Liver (tissue), 9 donors: ENCODE measurements around the gene LHX3. TPM values are rescaled to one million over a fixed set of nuclear protein-coding genes. Genes with fewer than 3 reads are reported as not detected.

Source experiments
- DNase-seq: peaks from one replicate; pipeline ENCODE4 v3.0.0-alpha.2; 2017; ENCODE audit warnings: low spot score
- H3K27ac ChIP-seq, 2 donors: one replicate each; pipeline ENCODE4 v1.7.0; 2013; ENCODE audit warnings: inconsistent platforms in 2 of 2, low read length in 2 of 2, control low read depth in 1 of 2, low read depth in 1 of 2, mild to moderate bottlenecking in 1 of 2
- H3K27me3 ChIP-seq, 4 donors: one replicate each; pipeline versions ENCODE4 v1.6.1 to v1.7.0; 2013; ENCODE audit warnings: low read length in 3 of 4, inconsistent platforms in 1 of 4, mild to moderate bottlenecking in 1 of 4, moderate library complexity in 1 of 4; ENCODE audit not compliant: control insufficient read depth in 4 of 4, insufficient read depth in 4 of 4
- H3K36me3 ChIP-seq, 4 donors: one replicate each; pipeline versions ENCODE4 v1.6.1 to v1.7.0; 2013; ENCODE audit warnings: low read length in 3 of 4, mild to moderate bottlenecking in 3 of 4, low read depth in 1 of 4, moderate library complexity in 1 of 4; ENCODE audit not compliant: control insufficient read depth in 4 of 4, insufficient read depth in 3 of 4
- H3K4me1 ChIP-seq, 4 donors: one replicate each; pipeline versions ENCODE4 v1.6.1 to v1.7.0; 2013; ENCODE audit warnings: low read length in 3 of 4, mild to moderate bottlenecking in 3 of 4, moderate library complexity in 1 of 4; ENCODE audit not compliant: control insufficient read depth in 4 of 4, insufficient read depth in 4 of 4
- H3K4me3 ChIP-seq, 3 donors: one replicate each; pipeline versions ENCODE4 v1.6.1 to v1.7.0; 2013; ENCODE audit warnings: low read length in 3 of 3, control low read depth in 1 of 3, low read depth in 1 of 3, mild to moderate bottlenecking in 1 of 3
- H3K9ac ChIP-seq, 2 donors: one replicate each; pipeline ENCODE4 v1.7.0; 2013; ENCODE audit warnings: low read length in 2 of 2, mild to moderate bottlenecking in 2 of 2, moderate library complexity in 2 of 2, control low read depth in 1 of 2, low read depth in 1 of 2
- H3K9me3 ChIP-seq, 4 donors: one replicate each; pipeline versions ENCODE4 v1.6.1 to v1.7.0; 2013; ENCODE audit warnings: low read length in 3 of 4; ENCODE audit not compliant: control insufficient read depth in 4 of 4
- ATF3 ChIP-seq: IDR thresholded peaks from 2 replicates; pipeline ENCODE4 v1.6.1; 2016; ENCODE audit warnings: antibody characterized with exemption
- CTCF ChIP-seq: fragments of 150-350 bp; IDR thresholded peaks from 2 replicates; pipeline ENCODE4 v1.5.1; 2017; ENCODE audit warnings: improper control_type of control experiment, low read depth, low read length; ENCODE audit not compliant: missing input control
- EGR1 ChIP-seq, 2 donors: IDR thresholded peaks; 2 replicates each; pipeline ENCODE4 v1.6.1; 2016 to 2018; ENCODE audit warnings: antibody characterized with exemption in 2 of 2, low read depth in 2 of 2
- FOXA1 ChIP-seq: IDR thresholded peaks from 2 replicates; pipeline ENCODE4 v1.6.1; 2016; ENCODE audit warnings: antibody characterized with exemption
- FOXA2 ChIP-seq: IDR thresholded peaks from 2 replicates; pipeline ENCODE4 v1.6.1; 2016; ENCODE audit warnings: antibody characterized with exemption
- GABPA ChIP-seq, 2 donors: IDR thresholded peaks in 1 of 2; conservative IDR thresholded peaks in 1 of 2; 2 replicates each; pipeline ENCODE4 v1.6.1; 2016; ENCODE audit warnings: antibody characterized with exemption in 2 of 2, mild to moderate bottlenecking in 1 of 2, moderate library complexity in 1 of 2
- HNF4G ChIP-seq: IDR thresholded peaks from 2 replicates; pipeline ENCODE4 v1.6.1; 2016; ENCODE audit warnings: antibody characterized with exemption
- JUND ChIP-seq, 2 donors: IDR thresholded peaks; 2 replicates each; pipeline ENCODE4 v1.6.1; 2016; ENCODE audit warnings: antibody characterized with exemption in 2 of 2
- MAX ChIP-seq: IDR thresholded peaks from 2 replicates; pipeline ENCODE4 v1.6.1; 2016; ENCODE audit warnings: antibody characterized with exemption
- NR2F2 ChIP-seq: IDR thresholded peaks from 2 replicates; pipeline ENCODE4 v1.6.1; 2016; ENCODE audit warnings: antibody characterized with exemption
- RAD21 ChIP-seq, 2 donors: IDR thresholded peaks; 2 replicates each; pipeline ENCODE4 v1.6.1; 2016; ENCODE audit warnings: antibody characterized with exemption in 2 of 2, mild to moderate bottlenecking in 2 of 2
- REST ChIP-seq: IDR thresholded peaks from 2 replicates; pipeline ENCODE4 v1.6.1; 2016; ENCODE audit warnings: antibody characterized with exemption, mild to moderate bottlenecking
- RXRA ChIP-seq, 2 donors: IDR thresholded peaks; 2 replicates each; pipeline ENCODE4 v1.6.1; 2017 to 2018; ENCODE audit warnings: antibody characterized with exemption in 2 of 2, mild to moderate bottlenecking in 1 of 2
- SP1 ChIP-seq: IDR thresholded peaks from 2 replicates; pipeline ENCODE4 v1.6.1; 2018; ENCODE audit warnings: antibody characterized with exemption, mild to moderate bottlenecking
- TAF1 ChIP-seq: conservative IDR thresholded peaks from 2 replicates; pipeline ENCODE4 v1.6.1; 2016; ENCODE audit warnings: antibody characterized with exemption, mild to moderate bottlenecking
- YY1 ChIP-seq: IDR thresholded peaks from 2 replicates; pipeline ENCODE4 v1.6.1; 2016; ENCODE audit warnings: antibody characterized with exemption, mild to moderate bottlenecking
- ZBTB33 ChIP-seq: IDR thresholded peaks from 2 replicates; pipeline ENCODE4 v1.6.1; 2016; ENCODE audit warnings: antibody characterized with exemption
- WGBS: extraction: QIAGEN DNeasy Blood & Tissue Kit; methylation state at CpG from one replicate; pipeline ENCODE4 v1.1.7; 2013; 5-methylcytosine and 5-hydroxymethylcytosine counted together
- polyA plus RNA-seq, 2 donors: library from polyadenylated mRNA; stranded (reverse) in 1 of 2; unstranded in 1 of 2; fragments of 200-250 nt in 1 of 2; fragments of >200 nt in 1 of 2; fragmentation: Nextera tagmentation in 1 of 2; extraction: Ambion mirVana in 1 of 2; gene quantifications; one replicate each; pipeline versions ENCODE4 v1.2.1 to v1.2.3, GENCODE V29; 2013 to 2015
- total RNA-seq, 2 donors: library from RNA; depleted of rRNA; stranded (reverse); fragments of >200 nt; gene quantifications; one replicate each; pipeline ENCODE4 v1.2.3, GENCODE V29; 2014
- donor health status: healthy.
- donor health status: healthy.
- donor health status: healthy.
- donor health status: healthy.
- donor health status: healthy.

Gene LHX3
- total and polyA plus RNA-seq, 4 donors, result not detected

- TF ChIP-seq SP1 (no peak), RXRA (IDR thresholded peaks at IDR 0.05) (no peak), RAD21 (IDR thresholded peaks at IDR 0.05) (no peak), HNF4G (no peak), ZBTB33 (no peak), REST (no peak), YY1 (no peak), MAX (no peak), TAF1 (no peak), ATF3 (no peak), EGR1 (IDR thresholded peaks at IDR 0.05; ENCODE audit: low read depth in 2 of 2) (no peak), FOXA2 (no peak), FOXA1 (no peak), GABPA (IDR thresholded peaks at IDR 0.05 in 1 of 2, conservative IDR thresholded peaks at IDR 0.05 in 1 of 2) (no peak), CTCF (no peak), NR2F2 (no peak)
- WGBS, result 97% methylated on average over 13 of the region's 13 CpGs
- peaks cover 0 to 3% (median 0%) of the 10 kb centered on the region in 4 donors for H3K9me3 ChIP-seq
- no peak overlapping the region for H3K27ac ChIP-seq
- H3K27me3 ChIP-seq, result no peaks in the 10 kb centered on the region
- H3K36me3 ChIP-seq, result peaks cover 9 to 27% (median 10%) of the 10 kb centered on the region in 4 donors
- no peak for DNase-seq
- no peak overlapping the region for H3K4me3 ChIP-seq
- no peaks in the 10 kb centered on the region for H3K4me1 ChIP-seq
- H3K9ac ChIP-seq, result no peak overlapping the region
These were observed 14.3 kb upstream of the LHX3 start for GRCh38 chr9:136219276-136219675.

GRCh38 chr9:136218673-136219072 is 13.7 kb upstream of the LHX3 start:
- Histone ChIP-seq H3K36me3 (peaks cover 9 to 31% (median 13%) of the 10 kb centered on the region in 4 donors), H3K4me3 (no peak overlapping the region), H3K9ac (no peak overlapping the region), H3K27ac (no peak overlapping the region), H3K4me1 (no peaks in the 10 kb centered on the region), H3K9me3 (peaks cover 0 to 4% (median 0%) of the 10 kb centered on the region in 4 donors), H3K27me3 (no peaks in the 10 kb centered on the region)
- TF ChIP-seq JUND (IDR thresholded peaks at IDR 0.05) (no peak), ATF3 (no peak), FOXA1 (no peak), SP1 (no peak), FOXA2 (no peak), NR2F2 (no peak), EGR1 (IDR thresholded peaks at IDR 0.05; ENCODE audit: low read depth in 2 of 2) (no peak), CTCF (no peak)
- no peak for DNase-seq
- 96% methylated on average over 15 of the region's 15 CpGs for WGBS
